HEK293 (cell line): ENCODE results near the gene SH3PXD2B.

Experiments used
- KLF1 ChIP-seq: fragments of 450-650 bp; formaldehyde crosslinking; IDR thresholded peaks from 2 replicates; pipeline ENCODE4 v1.5.1; 2016; ENCODE audit warnings: missing biosample characterization, missing genetic modification characterization
- SP2 ChIP-seq: fragments of 450-650 bp; formaldehyde crosslinking; IDR thresholded peaks from 2 replicates; pipeline ENCODE4 v1.5.1; 2016; ENCODE audit warnings: missing biosample characterization, missing genetic modification characterization
- ZBTB20 ChIP-seq: fragments of 450-650 bp; formaldehyde crosslinking; IDR thresholded peaks from 2 replicates; pipeline ENCODE4 v1.5.1; 2016; ENCODE audit warnings: missing biosample characterization, missing genetic modification characterization
- ZNF184 ChIP-seq: fragments of 450-650 bp; IDR thresholded peaks from 2 replicates; pipeline ENCODE4 v1.5.1; 2018; ENCODE audit warnings: missing biosample characterization, mild to moderate bottlenecking, missing genetic modification characterization
- ZNF311 ChIP-seq: fragments of 450-650 bp; formaldehyde crosslinking; IDR thresholded peaks from 2 replicates; pipeline ENCODE4 v1.5.1; 2017; ENCODE audit warnings: missing biosample characterization, missing genetic modification characterization, borderline replicate concordance
- ZNF768 ChIP-seq: fragments of 450-650 bp; formaldehyde crosslinking; IDR thresholded peaks from 2 replicates; pipeline ENCODE4 v1.5.1; 2018; ENCODE audit warnings: missing biosample characterization, mild to moderate bottlenecking, missing genetic modification characterization
- ZNF837 ChIP-seq: fragments of 450-650 bp; formaldehyde crosslinking; IDR thresholded peaks from 2 replicates; pipeline ENCODE4 v1.5.1; 2016; ENCODE audit warnings: missing biosample characterization, missing genetic modification characterization
- TF ChIP-seq, protein P1 (sequence below): fragments of 450-650 bp; formaldehyde crosslinking; IDR thresholded peaks from 2 replicates; pipeline ENCODE4 v1.5.1; 2016; ENCODE audit warnings: missing biosample characterization, missing genetic modification characterization

DNA sequence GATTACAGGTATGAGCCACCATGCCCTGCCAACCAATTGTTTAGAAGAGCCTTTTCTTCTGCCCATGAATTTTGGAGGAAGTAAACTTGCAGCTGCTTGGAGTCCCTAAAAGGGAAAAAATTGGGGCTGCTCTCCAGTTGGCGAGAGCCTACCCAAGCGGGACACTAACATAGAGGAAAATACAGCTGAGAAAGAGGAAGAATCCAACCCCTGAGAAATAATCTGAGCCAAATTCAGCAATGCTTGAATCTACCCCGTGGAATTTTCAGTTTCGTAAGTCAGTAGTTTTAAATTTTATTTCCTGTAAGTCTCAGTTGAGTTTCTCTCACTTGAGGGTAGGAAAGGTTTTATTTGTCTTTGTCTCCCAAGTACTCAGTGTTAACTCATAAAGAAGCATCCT lies 140.4 kb downstream of the SH3PXD2B start:
- TF ChIP-seq, protein P1, sequence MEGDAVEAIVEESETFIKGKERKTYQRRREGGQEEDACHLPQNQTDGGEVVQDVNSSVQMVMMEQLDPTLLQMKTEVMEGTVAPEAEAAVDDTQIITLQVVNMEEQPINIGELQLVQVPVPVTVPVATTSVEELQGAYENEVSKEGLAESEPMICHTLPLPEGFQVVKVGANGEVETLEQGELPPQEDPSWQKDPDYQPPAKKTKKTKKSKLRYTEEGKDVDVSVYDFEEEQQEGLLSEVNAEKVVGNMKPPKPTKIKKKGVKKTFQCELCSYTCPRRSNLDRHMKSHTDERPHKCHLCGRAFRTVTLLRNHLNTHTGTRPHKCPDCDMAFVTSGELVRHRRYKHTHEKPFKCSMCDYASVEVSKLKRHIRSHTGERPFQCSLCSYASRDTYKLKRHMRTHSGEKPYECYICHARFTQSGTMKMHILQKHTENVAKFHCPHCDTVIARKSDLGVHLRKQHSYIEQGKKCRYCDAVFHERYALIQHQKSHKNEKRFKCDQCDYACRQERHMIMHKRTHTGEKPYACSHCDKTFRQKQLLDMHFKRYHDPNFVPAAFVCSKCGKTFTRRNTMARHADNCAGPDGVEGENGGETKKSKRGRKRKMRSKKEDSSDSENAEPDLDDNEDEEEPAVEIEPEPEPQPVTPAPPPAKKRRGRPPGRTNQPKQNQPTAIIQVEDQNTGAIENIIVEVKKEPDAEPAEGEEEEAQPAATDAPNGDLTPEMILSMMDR (tag by site-specific recombination) = no peak
- TF ChIP-seq ZNF311 (tag by site-specific recombination) = no peak
- TF ChIP-seq ZNF184 = no peak
- TF ChIP-seq ZBTB20 (tag by site-specific recombination) = no peak
- no peak for TF ChIP-seq KLF1
- TF ChIP-seq ZNF837 = no peak
- no peak for TF ChIP-seq SP2 (tag by site-specific recombination)
- no peak for TF ChIP-seq ZNF768 (tag by site-specific recombination)
